HepG2 (cell line): Measurements from ENCODE around the gene DDI2. TPM values are rescaled to one million over a fixed set of nuclear protein-coding genes. Genes with fewer than 3 reads are reported as not detected.
A peak's percentile ranks its signal among the peaks of the same experiment; 100 is the strongest.

Experiments
- CERS6 ChIP-seq: sonication (generic); formaldehyde crosslinking; IDR thresholded peaks from 2 replicates; pipeline ENCODE4 v1.5.0; 2020; ENCODE audit warnings: missing genetic modification reagents
- HNF1A ChIP-seq, 2 experiments: sonication (generic) in 1 of 2; formaldehyde crosslinking in 1 of 2; IDR thresholded peaks; 2 replicates each; pipeline versions ENCODE4 v1.4.0 to v1.6.1; 2016 to 2020; ENCODE audit warnings: borderline replicate concordance in 1 of 2, low read depth in 1 of 2, mild to moderate bottlenecking in 1 of 2, missing genetic modification reagents in 1 of 2
- REL ChIP-seq: sonication (generic); formaldehyde crosslinking; conservative IDR thresholded peaks from 2 replicates; pipeline ENCODE4 v1.8.0; 2022; ENCODE audit warnings: mild to moderate bottlenecking, missing genetic modification reagents, moderate library complexity
- SKI ChIP-seq: fragments of 450-650 bp; IDR thresholded peaks from one replicate; pipeline ENCODE4 v1.6.1; 2018; ENCODE audit warnings: mild to moderate bottlenecking; ENCODE audit not compliant: partially characterized antibody
- TIGD3 ChIP-seq: sonication (generic); formaldehyde crosslinking; IDR thresholded peaks from 2 replicates; pipeline ENCODE4 v1.5.1; 2020; ENCODE audit warnings: mild to moderate bottlenecking, missing genetic modification reagents, borderline replicate concordance
- ZNF235 ChIP-seq: sonication (generic); formaldehyde crosslinking; IDR thresholded peaks from 2 replicates; pipeline ENCODE4 v1.8.1; 2023; ENCODE audit warnings: mild to moderate bottlenecking, missing genetic modification reagents, borderline replicate concordance
- ZNF24 ChIP-seq: fragments of 450-650 bp; IDR thresholded peaks from 2 replicates; pipeline ENCODE4 v1.6.1; 2017; ENCODE audit warnings: antibody characterized with exemption, mild to moderate bottlenecking
- ZNF264 ChIP-seq: sonication (generic); formaldehyde crosslinking; IDR thresholded peaks from 2 replicates; pipeline ENCODE4 v1.4.0; 2020; ENCODE audit warnings: missing genetic modification reagents
- ZNF281 ChIP-seq: sonication (generic); formaldehyde crosslinking; IDR thresholded peaks from 2 replicates; pipeline ENCODE4 v1.4.0; 2020; ENCODE audit warnings: missing genetic modification reagents, borderline replicate concordance
- ZNF547 ChIP-seq: sonication (generic); formaldehyde crosslinking; IDR thresholded peaks from 2 replicates; pipeline ENCODE4 v1.5.1; 2020; ENCODE audit warnings: mild to moderate bottlenecking, missing genetic modification reagents
- polyA plus RNA-seq, 8 experiments: library from polyadenylated mRNA; depleted of rRNA in 3 of 8; stranded (reverse) in 7 of 8; unstranded in 1 of 8; fragments of >200 nt; fragmentation: Illumina TruSeq in 4 of 8; extraction: Trizol in 4 of 8; gene quantifications; 2 replicates each; pipeline versions ENCODE4 v1.2.1 to v1.2.3, GENCODE V29; 2011 to 2016; ENCODE audit warnings: low read depth in 4 of 8, missing spikeins in 1 of 8, mixed read lengths in 1 of 8; ENCODE audit not compliant: insufficient read depth in 1 of 8
- total RNA-seq, 5 experiments: library from RNA; depleted of rRNA; stranded (reverse); fragments of >200 nt; fragmentation: Illumina TruSeq; extraction: Trizol; gene quantifications; 2 replicates each; pipeline ENCODE4 v1.2.3, GENCODE V29; 2016; ENCODE audit warnings: low read depth in 1 of 5
- TF ChIP-seq, protein P1 (sequence below), 2 experiments: sonication (generic) in 1 of 2; formaldehyde crosslinking in 1 of 2; IDR thresholded peaks; 2 replicates each; pipeline versions ENCODE4 v1.4.0 to v1.6.1; 2018 to 2020; ENCODE audit warnings: missing genetic modification reagents in 2 of 2, borderline replicate concordance in 1 of 2, low read depth in 1 of 2, mild to moderate bottlenecking in 1 of 2, missing biosample characterization in 1 of 2

The DDI2 gene
- total and polyA plus RNA-seq, 2 of the 13 experiments (the other 11 are each of a cell fraction or from before 2014, with no cell fraction given), result 8.5 to 25.7 TPM

GRCh38 chr1:15605398-15606383 is 11.6 kb upstream of the DDI2 start (continued):
- TF ChIP-seq HNF1A (IDR thresholded peaks at IDR 0.05; ENCODE audit: low read depth) (0 out of 2 replicates have a peak, but pooled peaks have one; percentile 12), HNF1A (CRISPR knock-in tag; IDR thresholded peaks at IDR 0.05; ENCODE audit: borderline replicate concordance) (no peak), ZNF235 (CRISPR knock-in tag) (no peak), SKI (no peak), ZNF24 (no peak), ZNF281 (CRISPR knock-in tag) (no peak), REL (CRISPR knock-in tag) (no peak), ZNF547 (no peak), ZNF264 (CRISPR knock-in tag) (0 out of 2 replicates have a peak, but pooled peaks have one; percentile 41), CERS6 (CRISPR knock-in tag) (no peak), TIGD3 (CRISPR knock-in tag) (no peak)
- TF ChIP-seq, protein P1, sequence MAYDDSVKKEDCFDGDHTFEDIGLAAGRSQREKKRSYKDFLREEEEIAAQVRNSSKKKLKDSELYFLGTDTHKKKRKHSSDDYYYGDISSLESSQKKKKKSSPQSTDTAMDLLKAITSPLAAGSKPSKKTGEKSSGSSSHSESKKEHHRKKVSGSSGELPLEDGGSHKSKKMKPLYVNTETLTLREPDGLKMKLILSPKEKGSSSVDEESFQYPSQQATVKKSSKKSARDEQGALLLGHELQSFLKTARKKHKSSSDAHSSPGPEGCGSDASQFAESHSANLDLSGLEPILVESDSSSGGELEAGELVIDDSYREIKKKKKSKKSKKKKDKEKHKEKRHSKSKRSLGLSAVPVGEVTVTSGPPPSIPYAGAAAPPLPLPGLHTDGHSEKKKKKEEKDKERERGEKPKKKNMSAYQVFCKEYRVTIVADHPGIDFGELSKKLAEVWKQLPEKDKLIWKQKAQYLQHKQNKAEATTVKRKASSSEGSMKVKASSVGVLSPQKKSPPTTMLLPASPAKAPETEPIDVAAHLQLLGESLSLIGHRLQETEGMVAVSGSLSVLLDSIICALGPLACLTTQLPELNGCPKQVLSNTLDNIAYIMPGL (CRISPR knock-in tag; IDR thresholded peaks at IDR 0.05; ENCODE audit: borderline replicate concordance in 1 of 2, low read depth in 1 of 2), result no peak
